Peyer's patch (tissue), 4 donors: ENCODE results near the gene C1QL1.

Experiments used
- CTCF ChIP-seq, 6 experiments: fragments of 450-650 bp in 4 of 6; fragments of 200-600 bp in 2 of 6; sonication (generic) in 1 of 6; IDR thresholded peaks; one replicate each; pipeline ENCODE4 v1.5.1; 2017 to 2019; ENCODE audit warnings: antibody characterized with exemption in 6 of 6, mild to moderate bottlenecking in 3 of 6, moderate library complexity in 1 of 6
- POLR2A ChIP-seq, 2 donors: fragments of 450-650 bp; IDR thresholded peaks; one replicate each; pipeline ENCODE4 v1.5.1; 2017; ENCODE audit warnings: antibody characterized with exemption in 2 of 2, mild to moderate bottlenecking in 2 of 2, moderate library complexity in 2 of 2

DNA sequence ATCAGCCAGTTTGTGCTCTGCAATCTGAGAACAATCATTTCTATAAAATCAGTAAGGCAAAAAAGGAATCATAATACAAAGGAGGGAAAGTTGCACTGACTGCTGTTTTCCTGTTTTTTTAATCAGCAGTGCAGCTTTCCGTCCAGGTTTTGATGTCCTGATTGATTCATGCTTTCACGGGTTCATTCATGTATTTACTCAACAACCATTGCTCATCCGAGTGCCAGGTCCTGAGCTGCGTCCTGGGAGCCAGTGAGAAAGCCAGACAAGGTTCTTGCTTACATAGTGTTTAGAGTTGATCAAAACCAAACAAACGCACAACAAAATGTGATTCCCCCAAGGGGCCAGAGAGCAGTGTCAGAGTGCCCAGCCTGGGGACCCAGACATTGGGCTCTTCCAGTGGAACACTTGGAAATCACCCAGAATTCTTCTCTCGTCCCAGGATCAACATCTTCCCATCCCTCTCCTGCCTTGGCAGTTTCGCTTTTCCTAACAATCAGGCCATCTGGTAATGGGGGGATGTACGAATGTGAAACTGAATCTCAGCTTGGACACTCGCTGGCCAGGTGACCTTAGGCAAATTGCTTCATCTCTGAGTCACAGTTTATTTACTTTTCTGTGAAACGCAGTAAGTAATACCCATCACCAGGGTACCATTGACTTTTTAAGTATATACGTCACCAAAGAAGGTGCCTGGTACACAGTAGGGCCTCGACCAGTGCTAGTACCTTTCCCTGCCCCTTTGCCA is 13.3 kb upstream of the C1QL1 start:
- TF ChIP-seq CTCF (IDR thresholded peaks at IDR 0.05) (no peak), POLR2A (IDR thresholded peaks at IDR 0.05) (no peak)
